RWPE2 (cell line): ENCODE data around the gene NTN1.

Experiments used
- ATAC-seq: fragments of 200-7000 bp; cut with Tn5 transposase; 3 replicates; pipeline ENCODE4 v1.9.1; 2021; ENCODE audit warnings: low read depth
- DNase-seq: peaks from one replicate; pipeline ENCODE4 v3.0.0-alpha.2; 2020; ENCODE audit warnings: low spot score
- H3K27ac ChIP-seq: fragments of 450-650 bp; 2 replicates; pipeline ENCODE4 v1.5.1; 2017; ENCODE audit warnings: mild to moderate bottlenecking; ENCODE audit not compliant: poor library complexity, severe bottlenecking
- H3K27me3 ChIP-seq: fragments of 250-450 bp; sonication (Bioruptor Pico); 2 replicates; pipeline ENCODE4 v1.5.1; 2021; ENCODE audit warnings: mild to moderate bottlenecking, moderate library complexity; ENCODE audit not compliant: insufficient read depth, poor library complexity, severe bottlenecking
- H3K36me3 ChIP-seq: fragments of 250-450 bp; sonication (Bioruptor Pico); 2 replicates; pipeline ENCODE4 v1.5.1; 2020; ENCODE audit warnings: low read depth, mild to moderate bottlenecking, moderate library complexity
- H3K4me1 ChIP-seq: fragments of 250-450 bp; sonication (Bioruptor Pico); 2 replicates; pipeline ENCODE4 v1.5.1; 2021; ENCODE audit warnings: mild to moderate bottlenecking, moderate library complexity; ENCODE audit not compliant: insufficient read depth, poor library complexity, severe bottlenecking
- H3K4me3 ChIP-seq: fragments of 250-450 bp; sonication (Bioruptor Pico); 2 replicates; pipeline ENCODE4 v1.5.1; 2021; ENCODE audit warnings: mild to moderate bottlenecking, moderate library complexity; ENCODE audit not compliant: severe bottlenecking
- H3K9me3 ChIP-seq: fragments of 250-450 bp; sonication (Bioruptor Pico); 2 replicates; pipeline ENCODE4 v1.5.1; 2021; ENCODE audit warnings: mild to moderate bottlenecking, moderate library complexity; ENCODE audit not compliant: severe bottlenecking
- TF ChIP-seq, protein P1 (sequence below): fragments of 450-650 bp; IDR thresholded peaks from one replicate; pipeline ENCODE4 v1.5.1; 2017; ENCODE audit warnings: mild to moderate bottlenecking, moderate library complexity; ENCODE audit not compliant: poor library complexity, severe bottlenecking

The NTN1 gene

DNA sequence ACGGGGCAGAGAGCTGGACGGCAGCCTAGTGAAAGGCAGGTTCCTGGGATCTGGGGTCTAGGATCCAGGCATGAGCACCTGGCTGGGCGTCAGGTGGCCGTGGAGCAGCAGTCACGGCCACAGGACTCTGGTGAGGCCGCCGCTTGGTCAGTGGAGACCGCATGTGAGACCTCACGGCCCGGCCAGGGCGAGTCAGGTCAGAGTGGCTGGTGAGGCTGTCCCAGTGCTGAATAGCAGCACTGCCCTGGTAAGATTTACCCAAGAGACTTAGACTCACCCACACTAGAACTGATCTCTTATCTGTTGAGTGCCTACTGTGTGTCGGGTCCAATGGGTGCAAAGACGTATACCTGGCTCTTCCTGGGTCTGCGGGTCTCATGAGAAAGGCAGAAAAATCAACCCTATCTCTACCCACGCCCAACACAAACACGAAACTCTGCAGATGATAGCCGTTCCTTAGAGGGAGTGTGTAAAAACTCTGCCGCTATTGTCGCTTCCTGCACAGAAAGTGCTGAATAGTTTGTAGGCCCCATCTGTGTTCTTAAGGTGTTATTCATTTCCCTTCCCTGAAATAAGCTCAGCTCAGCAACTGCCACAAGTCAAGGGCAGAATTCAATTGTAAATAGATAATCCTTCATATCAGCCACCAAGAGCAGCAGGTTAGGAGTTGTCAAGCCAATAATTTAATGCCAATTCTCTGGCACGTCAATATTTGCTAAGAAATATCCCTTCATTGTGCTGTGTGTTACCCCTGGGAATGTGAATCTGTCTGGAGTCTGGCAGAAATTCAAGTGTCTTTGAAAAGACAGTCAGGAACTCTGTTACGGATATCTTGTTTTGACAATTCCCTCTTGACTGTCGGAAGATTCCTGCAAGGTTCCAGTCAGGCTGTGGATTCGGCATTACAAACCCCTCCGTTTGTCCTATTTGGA, 240.0 kb downstream of the NTN1 start:
- H3K4me1 ChIP-seq: no peaks in the 10 kb centered on the region
- H3K27me3 ChIP-seq: no peaks in the 10 kb centered on the region
- no peak for ATAC-seq

DNA sequence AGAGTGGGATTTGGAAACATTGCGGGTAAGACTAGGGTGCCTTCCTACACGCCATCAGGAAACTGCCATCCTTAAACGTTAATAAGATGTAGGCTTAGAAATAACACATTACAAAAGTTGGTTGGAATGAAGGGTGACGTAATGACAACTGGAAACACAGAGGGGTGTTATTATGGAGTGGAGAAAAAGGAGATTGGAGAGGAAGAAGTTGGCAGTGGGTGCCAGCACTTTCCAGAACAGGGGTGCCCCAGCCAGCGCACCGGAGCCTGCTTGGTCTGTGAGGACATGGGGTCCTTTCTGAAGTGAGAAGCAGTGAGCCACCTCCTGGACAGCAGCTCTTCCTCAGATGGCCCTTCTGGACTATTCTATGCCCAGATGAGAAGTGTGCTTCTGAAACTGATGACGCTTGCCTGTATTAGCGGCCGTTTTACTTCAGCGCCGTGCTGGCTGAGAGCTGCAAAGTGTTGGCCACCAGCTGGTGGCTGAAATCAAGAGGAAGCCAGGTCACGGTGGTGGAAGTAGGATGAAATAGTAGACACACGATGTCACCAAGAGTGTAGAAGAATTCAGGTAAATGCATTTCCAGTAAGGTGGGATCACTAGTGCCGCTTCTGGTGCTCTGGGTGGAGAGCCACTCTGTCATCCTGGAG, 244.8 kb downstream of the NTN1 start:
- H3K4me1 ChIP-seq: no peaks in the 10 kb centered on the region
- H3K36me3 ChIP-seq: no peaks in the 10 kb centered on the region
- TF ChIP-seq, protein P1, sequence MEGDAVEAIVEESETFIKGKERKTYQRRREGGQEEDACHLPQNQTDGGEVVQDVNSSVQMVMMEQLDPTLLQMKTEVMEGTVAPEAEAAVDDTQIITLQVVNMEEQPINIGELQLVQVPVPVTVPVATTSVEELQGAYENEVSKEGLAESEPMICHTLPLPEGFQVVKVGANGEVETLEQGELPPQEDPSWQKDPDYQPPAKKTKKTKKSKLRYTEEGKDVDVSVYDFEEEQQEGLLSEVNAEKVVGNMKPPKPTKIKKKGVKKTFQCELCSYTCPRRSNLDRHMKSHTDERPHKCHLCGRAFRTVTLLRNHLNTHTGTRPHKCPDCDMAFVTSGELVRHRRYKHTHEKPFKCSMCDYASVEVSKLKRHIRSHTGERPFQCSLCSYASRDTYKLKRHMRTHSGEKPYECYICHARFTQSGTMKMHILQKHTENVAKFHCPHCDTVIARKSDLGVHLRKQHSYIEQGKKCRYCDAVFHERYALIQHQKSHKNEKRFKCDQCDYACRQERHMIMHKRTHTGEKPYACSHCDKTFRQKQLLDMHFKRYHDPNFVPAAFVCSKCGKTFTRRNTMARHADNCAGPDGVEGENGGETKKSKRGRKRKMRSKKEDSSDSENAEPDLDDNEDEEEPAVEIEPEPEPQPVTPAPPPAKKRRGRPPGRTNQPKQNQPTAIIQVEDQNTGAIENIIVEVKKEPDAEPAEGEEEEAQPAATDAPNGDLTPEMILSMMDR: no peak
- ATAC-seq: no peak
- H3K27ac ChIP-seq: no peak overlapping the region
- DNase-seq: no peak
- no peaks in the 10 kb centered on the region for H3K9me3 ChIP-seq
- no peak overlapping the region for H3K4me3 ChIP-seq
- H3K27me3 ChIP-seq: no peaks in the 10 kb centered on the region

More for the DNA sequence above, 240.0 kb downstream of the NTN1 start:
- TF ChIP-seq, protein P1: no peak
- DNase-seq: no peak
- Histone ChIP-seq H3K36me3 (no peaks in the 10 kb centered on the region), H3K4me3 (no peak overlapping the region), H3K27ac (no peak overlapping the region), H3K9me3 (no peaks in the 10 kb centered on the region)

DNA sequence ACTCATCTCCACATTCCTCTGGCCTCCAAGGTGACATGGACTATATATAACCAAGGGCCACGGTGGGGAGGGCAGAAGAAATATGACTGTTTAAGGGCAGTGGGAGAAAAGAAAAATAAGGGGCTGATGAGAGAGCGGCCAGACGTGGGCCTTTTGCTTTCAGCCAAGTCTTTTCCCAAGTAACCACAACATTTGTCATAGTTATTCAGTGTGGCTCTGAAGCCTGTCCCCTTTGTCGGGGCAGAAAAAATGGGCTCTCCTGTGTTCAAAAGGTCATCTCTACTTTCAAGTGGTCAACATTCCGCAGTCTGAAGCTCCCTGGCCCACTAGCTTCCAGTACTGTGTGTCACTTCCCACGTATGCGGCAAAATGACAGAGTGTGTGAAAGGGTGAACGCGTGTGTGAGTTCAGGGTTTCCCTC, 245.4 kb downstream of the NTN1 start:
- Histone ChIP-seq H3K4me3 (no peak overlapping the region), H3K36me3 (no peaks in the 10 kb centered on the region), H3K4me1 (no peaks in the 10 kb centered on the region), H3K9me3 (no peaks in the 10 kb centered on the region), H3K27me3 (no peaks in the 10 kb centered on the region), H3K27ac (no peak overlapping the region)
- TF ChIP-seq, protein P1: no peak
- no peak for DNase-seq
- no peak for ATAC-seq

DNA sequence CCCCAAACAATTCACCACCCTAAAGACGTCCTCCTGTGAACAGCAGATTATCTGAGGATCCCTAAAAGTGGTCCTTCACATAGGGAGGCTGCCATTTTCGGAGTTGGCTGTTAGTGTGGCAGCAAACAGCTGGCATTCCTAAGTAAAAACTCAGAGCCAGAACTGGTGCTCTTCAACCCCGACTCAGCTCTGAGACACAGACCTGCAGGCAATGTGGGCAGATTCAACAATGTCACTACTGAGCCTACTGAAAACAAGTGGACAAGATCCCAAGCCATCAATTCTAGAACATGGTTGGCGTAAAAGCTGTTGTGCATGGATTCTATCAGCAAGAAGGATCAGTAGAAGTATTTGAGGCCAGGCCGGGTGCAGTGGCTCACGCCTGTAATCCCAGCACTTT, 247.2 kb downstream of the NTN1 start:
- Histone ChIP-seq H3K9me3 (no peaks in the 10 kb centered on the region), H3K36me3 (no peaks in the 10 kb centered on the region), H3K4me3 (no peak overlapping the region), H3K27me3 (no peaks in the 10 kb centered on the region), H3K27ac (no peak overlapping the region), H3K4me1 (no peaks in the 10 kb centered on the region)
- DNase-seq (no peak), ATAC-seq (no peak)
- TF ChIP-seq, protein P1: no peak
